Pulmonary artery endothelial cell (primary cell): ENCODE data around the gene MAPK7. TPM values are rescaled to one million over a fixed set of nuclear protein-coding genes. Genes with fewer than 3 reads are reported as not detected.

Source experiments
- DNase-seq: peaks from one replicate; pipeline ENCODE4 v3.0.0-alpha.2; 2011; ENCODE audit warnings: low read depth, low spot score
- total RNA-seq: library from RNA; depleted of rRNA; stranded (reverse); fragments of >200 nt; gene quantifications from 2 replicates; pipeline ENCODE4 v1.2.3, GENCODE V29; 2014

Gene MAPK7
- total RNA-seq, result 8.5 and 14.1 TPM in 2 replicates

GRCh38 chr17:19378416-19379360 is at the start of gene MAPK7:
TSS of gene MAPK7 (plus strand) at chr17:19378498. CDS start at chr17:19378901, 403 bp downstream.
- DNase-seq, result no peak

DNA sequence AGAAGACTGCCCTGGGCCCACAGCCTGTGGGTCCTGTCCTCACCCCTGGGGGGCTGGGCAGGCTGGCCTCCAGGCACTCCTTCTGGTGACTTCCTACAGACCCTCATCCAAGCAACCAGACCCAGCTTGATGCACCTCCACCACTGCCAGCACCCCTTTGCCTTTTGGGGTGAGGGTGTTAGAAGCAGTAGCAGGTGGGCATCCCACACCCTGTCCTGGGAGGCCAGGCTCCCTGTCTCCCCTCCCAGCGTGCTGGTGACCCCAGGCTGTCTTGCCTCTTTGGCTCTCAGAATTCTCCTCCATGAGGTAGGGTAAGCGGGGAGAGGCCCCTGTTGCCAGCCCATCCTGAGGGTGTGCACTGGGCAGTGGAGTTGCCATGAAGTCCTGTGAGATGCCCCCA is 49.2 kb upstream of the MAPK7 start:
- no peak for DNase-seq

DNA sequence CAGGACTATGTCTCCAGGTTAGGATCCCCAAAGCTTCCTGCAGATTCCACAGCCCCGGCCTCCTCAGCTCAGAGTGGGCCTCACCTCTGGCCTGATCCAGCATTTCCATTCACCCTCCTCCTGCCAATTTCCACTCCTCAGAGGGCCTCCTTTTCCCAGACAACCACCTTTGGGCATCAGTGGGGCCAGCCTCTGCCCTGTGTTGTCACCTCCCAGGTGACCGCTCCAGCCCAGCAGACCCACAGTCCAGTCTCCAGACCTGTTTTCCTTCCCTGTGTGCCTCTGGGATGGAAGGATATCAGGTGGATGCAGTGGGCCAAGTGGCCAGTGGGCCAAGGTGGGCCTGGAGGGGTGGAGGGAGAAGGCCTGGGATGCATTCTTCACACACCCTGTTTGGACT is 48.5 kb upstream of the MAPK7 start:
- DNase-seq, result no peak

DNA sequence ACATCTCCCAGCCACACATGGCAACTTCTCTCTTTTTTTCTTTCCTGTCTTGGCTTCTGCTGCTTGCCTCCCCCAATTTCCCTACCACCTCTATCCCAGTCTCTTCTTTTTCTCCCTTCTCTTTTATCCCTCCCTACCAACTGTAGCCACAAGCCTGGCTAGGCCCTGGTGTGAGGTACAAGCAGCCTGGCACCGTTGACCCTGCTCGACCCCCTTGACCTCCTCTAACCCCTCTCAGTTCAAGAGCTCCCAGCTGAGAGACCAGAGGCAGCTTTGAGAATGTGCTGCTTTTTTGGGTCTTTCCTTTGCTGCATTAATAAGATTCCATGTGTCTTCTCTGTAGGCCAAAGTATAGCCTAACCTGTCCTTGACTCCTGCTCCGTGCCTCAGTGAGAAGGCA is 48.0 kb upstream of the MAPK7 start:
- no peak for DNase-seq

GRCh38 chr17:19331134-19331533 is 47.2 kb upstream of the MAPK7 start:
- no peak for DNase-seq

GRCh38 chr17:19331543-19332245 is 46.6 kb upstream of the MAPK7 start:
- no peak for DNase-seq

DNA sequence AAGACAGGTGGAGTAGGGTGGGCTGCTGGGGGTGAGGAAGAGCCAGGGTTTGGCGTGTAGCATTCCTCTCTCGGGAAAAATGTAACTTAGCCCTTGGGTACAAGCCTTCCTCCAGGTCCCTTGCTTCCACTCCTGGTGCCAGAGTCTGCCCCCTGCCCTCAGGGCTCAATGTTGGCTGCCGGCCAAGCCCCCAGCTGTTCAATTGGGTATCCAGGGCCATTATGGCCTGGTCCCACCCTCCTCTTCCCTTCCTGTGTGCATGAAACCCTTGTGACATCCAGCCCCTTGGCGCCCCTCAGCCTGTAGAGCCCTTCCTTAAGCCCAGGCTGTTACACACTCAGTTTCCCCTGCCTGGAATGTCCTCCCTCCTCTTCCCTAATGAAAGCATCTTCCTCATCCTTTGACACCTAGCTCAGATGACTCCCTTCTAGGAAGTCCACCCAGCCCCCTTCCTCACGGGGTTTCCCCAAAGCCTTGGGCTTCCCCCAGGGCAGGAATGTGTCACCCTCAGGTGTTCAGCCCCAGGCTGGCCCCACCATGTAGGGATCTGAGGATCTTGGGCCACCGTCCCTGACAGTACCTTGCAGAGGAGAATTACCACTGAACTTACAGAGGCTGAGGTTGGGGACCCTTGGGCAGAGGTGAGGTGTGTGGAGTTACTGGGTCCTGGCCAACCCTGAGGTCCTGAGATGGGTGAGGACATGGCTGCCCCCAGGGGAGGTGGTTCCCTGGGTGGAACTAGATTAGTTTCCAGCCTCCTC is 45.7 kb upstream of the MAPK7 start:
- no peak for DNase-seq

DNA sequence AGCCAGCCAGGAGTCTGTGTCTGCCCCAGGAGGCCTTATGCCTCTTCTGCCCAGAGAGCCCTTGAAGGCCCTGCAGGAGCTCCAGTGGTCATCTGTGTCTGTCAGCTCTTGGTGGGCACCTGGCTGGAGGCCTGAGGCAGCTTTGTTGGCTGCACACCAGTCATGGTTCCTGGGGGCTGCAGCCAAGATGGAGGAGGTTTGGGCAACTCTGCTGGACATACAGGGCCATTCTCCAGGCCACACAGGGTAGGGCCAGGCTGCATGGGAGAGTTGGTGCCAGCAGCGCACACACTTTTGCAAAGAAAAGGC is 45.2 kb upstream of the MAPK7 start:
- no peak for DNase-seq

- DNase-seq, result no peak
These were observed 44.5 kb upstream of the MAPK7 start for GRCh38 chr17:19333736-19334290.

GRCh38 chr17:19334331-19334730 is 44.0 kb upstream of the MAPK7 start:
- DNase-seq, result no peak

GRCh38 chr17:19335951-19336631 is 42.2 kb upstream of the MAPK7 start:
- no peak for DNase-seq

DNA sequence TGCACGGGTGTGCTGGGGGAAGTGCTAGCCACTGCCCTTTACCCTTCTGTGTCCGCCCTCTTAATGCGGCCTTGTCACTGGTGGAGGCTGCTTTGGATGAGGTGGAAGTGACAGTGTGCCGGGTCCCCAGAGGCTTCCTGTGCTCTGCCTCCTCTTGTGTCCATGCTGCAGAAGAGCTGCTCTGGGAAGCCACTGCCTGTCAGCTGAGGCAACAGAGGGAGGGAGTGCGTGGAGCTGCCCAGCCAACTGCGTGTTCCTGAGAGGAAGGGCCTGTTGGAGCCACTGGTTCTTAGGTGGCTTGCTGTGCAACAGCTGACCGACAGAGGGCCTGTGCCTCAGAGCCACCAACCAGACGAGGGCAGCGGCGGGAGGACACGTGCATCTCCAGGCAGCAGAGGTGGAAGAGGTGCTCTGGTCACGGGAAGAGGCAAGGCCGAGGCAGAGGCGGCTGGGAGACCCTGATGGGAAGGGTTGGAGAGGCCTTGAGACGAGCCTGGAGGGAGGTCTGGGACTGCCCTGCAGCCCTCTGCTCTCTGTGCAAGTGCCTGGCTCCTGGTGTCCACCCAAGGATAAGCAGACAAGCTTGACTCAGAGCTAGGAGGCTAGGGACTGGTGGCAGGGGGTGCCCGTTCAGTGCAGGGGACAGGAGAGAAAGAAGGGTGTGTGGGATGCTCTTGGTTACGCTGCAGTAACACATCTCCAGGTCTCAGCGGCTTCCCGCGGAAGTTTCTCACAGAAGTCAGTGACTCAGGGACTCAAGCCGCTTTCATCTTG is 41.2 kb upstream of the MAPK7 start:
- no peak for DNase-seq

DNA sequence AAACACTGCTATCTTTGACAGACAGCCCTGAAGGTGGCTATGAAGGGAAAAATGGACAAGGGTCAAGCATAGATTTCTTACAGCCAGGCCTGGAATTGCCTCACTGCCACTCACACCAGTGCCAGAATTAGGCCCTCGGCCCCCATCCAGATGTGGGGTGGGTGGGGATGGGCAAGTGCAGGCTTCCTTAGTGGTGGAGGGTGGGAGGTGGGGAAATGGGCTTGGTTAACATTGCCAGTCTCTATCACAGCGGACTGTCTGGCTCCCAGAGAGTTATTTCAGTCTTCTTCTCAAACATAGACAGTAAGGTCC is 40.6 kb upstream of the MAPK7 start:
- no peak for DNase-seq

DNA sequence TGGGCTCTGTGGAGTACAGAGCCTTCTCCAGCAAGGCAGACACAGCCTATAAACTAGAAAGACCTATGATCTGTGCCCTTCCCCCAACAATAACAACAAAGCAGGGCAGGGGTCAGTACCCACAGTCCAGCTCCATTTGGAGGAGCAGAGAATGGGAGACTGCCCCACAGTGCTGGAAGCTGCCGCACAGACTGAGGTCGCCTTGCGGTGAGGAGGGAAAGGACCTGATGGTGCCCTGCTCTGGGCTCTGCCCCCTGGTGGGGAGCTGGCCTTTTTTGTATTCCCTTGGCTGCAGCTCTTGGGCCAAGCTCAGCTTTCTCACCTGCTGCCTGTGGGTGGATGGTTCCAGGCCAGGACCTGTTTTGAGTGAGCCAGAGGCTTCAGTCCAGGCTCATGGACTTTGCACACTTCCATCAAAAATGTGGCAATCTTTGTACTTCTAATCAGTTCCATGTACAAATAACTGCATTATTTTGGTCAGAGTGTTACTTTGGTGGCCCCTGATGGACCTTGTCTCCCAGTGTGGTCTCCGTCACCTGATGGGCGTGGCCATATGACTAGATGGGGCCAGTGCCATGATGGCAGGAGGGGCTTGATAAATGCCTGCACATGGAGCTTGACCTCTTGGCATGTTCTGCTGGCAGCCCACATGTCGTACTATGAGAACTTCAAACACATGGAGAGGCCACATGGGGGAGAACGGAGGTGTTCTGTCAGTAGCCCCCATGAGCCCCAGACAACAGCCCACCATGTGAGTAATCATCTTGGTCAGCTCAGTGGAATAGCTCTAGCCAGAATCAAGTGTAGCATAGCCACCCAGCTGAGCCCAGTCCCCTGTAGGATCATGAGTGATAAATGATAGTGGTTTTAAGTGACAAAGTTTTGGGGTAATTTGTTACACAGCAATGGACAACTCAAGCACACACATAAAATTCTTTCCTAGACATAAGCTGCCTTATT is 40.0 kb upstream of the MAPK7 start:
- no peak for DNase-seq

DNA sequence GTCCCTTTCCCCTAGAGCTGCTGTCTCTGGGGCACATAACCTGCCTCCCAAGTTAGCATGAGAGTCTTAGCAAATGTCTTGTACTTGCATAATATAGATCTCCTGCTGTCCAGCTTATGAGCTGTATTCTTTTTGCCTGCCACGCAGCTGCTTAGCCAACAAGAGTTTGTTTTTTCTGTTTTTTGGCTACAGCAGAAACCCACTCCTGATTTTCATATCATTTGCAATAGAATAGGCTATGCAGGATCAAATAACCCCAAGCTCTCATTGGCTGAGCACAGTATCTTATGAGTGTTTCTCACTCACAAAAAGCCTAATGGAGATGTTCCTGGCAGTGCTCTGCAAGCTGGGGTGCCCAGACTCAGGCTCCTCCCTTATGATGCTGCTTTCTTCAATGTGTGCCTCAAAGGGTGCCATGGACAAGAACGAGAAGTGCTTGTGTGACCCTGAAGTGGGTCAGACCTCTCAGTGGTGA is 38.9 kb upstream of the MAPK7 start:
- no peak for DNase-seq

- DNase-seq, result no peak
These were observed 37.1 kb upstream of the MAPK7 start for GRCh38 chr17:19341211-19341631.

- no peak for DNase-seq
These were observed 36.4 kb upstream of the MAPK7 start for GRCh38 chr17:19341641-19342610.

GRCh38 chr17:19342611-19343255 is 35.6 kb upstream of the MAPK7 start:
- DNase-seq, result no peak
